ENCODE results near the gene MYOM3. TPM values are rescaled to one million over a fixed set of nuclear protein-coding genes. Genes with fewer than 3 reads are reported as not detected.

The MYOM3 gene
- total RNA-seq, 1 donor from 2014 or later = 8.1 TPM

GRCh38 chr1:24134376-24134775 lies 22.4 kb upstream of the MYOM3 start:
- Histone ChIP-seq H3K27me3 (ENCODE audit: control insufficient read depth, insufficient read depth, low read length) (peaks cover 3% of the 10 kb centered on the region), H3K4me3 (ENCODE audit: low read depth, low read length) (no peak overlapping the region), H3K36me3 (ENCODE audit: control insufficient read depth, insufficient read depth, low read length) (no peaks in the 10 kb centered on the region)
- TF ChIP-seq CTCF (IDR thresholded peaks at IDR 0.05; ENCODE audit: insufficient read depth, low read length, poor library complexity, severe bottlenecking) = no peak
- DNase-seq (ENCODE audit: low read depth) = no peak

- Histone ChIP-seq H3K36me3 (ENCODE audit: control insufficient read depth, insufficient read depth, low read length) (no peaks in the 10 kb centered on the region), H3K4me3 (ENCODE audit: low read depth, low read length) (no peak overlapping the region), H3K27me3 (ENCODE audit: control insufficient read depth, insufficient read depth, low read length) (peaks cover 3% of the 10 kb centered on the region)
- no peak for DNase-seq (ENCODE audit: low read depth)
- TF ChIP-seq CTCF (IDR thresholded peaks at IDR 0.05; ENCODE audit: insufficient read depth, low read length, poor library complexity, severe bottlenecking) = no peak
Measured at GRCh38 chr1:24133819-24134218, 21.9 kb upstream of the MYOM3 start.

GRCh38 chr1:24130385-24130784 lies 18.4 kb upstream of the MYOM3 start:
- no peak for TF ChIP-seq CTCF (IDR thresholded peaks at IDR 0.05; ENCODE audit: insufficient read depth, low read length, poor library complexity, severe bottlenecking)
- no peaks in the 10 kb centered on the region for H3K27me3 ChIP-seq (ENCODE audit: control insufficient read depth, insufficient read depth, low read length)
- H3K4me3 ChIP-seq (ENCODE audit: low read depth, low read length) = no peak overlapping the region
- no peak for DNase-seq (ENCODE audit: low read depth)
- no peaks in the 10 kb centered on the region for H3K36me3 ChIP-seq (ENCODE audit: control insufficient read depth, insufficient read depth, low read length)

GRCh38 chr1:24127801-24128363 lies 15.9 kb upstream of the MYOM3 start:
- H3K4me3 ChIP-seq (ENCODE audit: low read depth, low read length) = no peak overlapping the region
- no peak for DNase-seq (ENCODE audit: low read depth)
- no peaks in the 10 kb centered on the region for H3K36me3 ChIP-seq (ENCODE audit: control insufficient read depth, insufficient read depth, low read length)
- H3K27me3 ChIP-seq (ENCODE audit: control insufficient read depth, insufficient read depth, low read length) = no peaks in the 10 kb centered on the region
- no peak for TF ChIP-seq CTCF (IDR thresholded peaks at IDR 0.05; ENCODE audit: insufficient read depth, low read length, poor library complexity, severe bottlenecking)

GRCh38 chr1:24127134-24127800 lies 15.3 kb upstream of the MYOM3 start:
- no peaks in the 10 kb centered on the region for H3K27me3 ChIP-seq (ENCODE audit: control insufficient read depth, insufficient read depth, low read length)
- TF ChIP-seq CTCF (IDR thresholded peaks at IDR 0.05; ENCODE audit: insufficient read depth, low read length, poor library complexity, severe bottlenecking) = no peak
- no peak overlapping the region for H3K4me3 ChIP-seq (ENCODE audit: low read depth, low read length)
- no peaks in the 10 kb centered on the region for H3K36me3 ChIP-seq (ENCODE audit: control insufficient read depth, insufficient read depth, low read length)
- no peak for DNase-seq (ENCODE audit: low read depth)

- Histone ChIP-seq H3K27me3 (ENCODE audit: control insufficient read depth, insufficient read depth, low read length) (no peaks in the 10 kb centered on the region), H3K4me3 (ENCODE audit: low read depth, low read length) (no peak overlapping the region), H3K36me3 (ENCODE audit: control insufficient read depth, insufficient read depth, low read length) (no peaks in the 10 kb centered on the region)
- TF ChIP-seq CTCF (IDR thresholded peaks at IDR 0.05; ENCODE audit: insufficient read depth, low read length, poor library complexity, severe bottlenecking) = no peak
- no peak for DNase-seq (ENCODE audit: low read depth)
Measured at GRCh38 chr1:24126672-24127023, 14.7 kb upstream of the MYOM3 start.

Measured in kidney epithelial cell (primary cell).